Stimulated activated CD4-positive, alpha-beta T cell treated with anti-CD3 and anti-CD28 coated beads, Interleukin-15, amount 100 ng/mL, for 1 hour (primary cell): ENCODE results near the gene SPACA1.

Source experiments
- DNase-seq, 2 donors: peaks; one replicate each; pipeline ENCODE4 v3.0.0-alpha.2; 2020; ENCODE audit warnings: low read depth in 1 of 2, low spot score in 1 of 2

The SPACA1 gene

GRCh38 chr6:88089708-88090107 is 42.1 kb downstream of the SPACA1 start:
- no peak for DNase-seq

GRCh38 chr6:88105741-88106340 is 58.2 kb downstream of the SPACA1 start:
- DNase-seq = no peak

GRCh38 chr6:88107241-88107640 is 59.6 kb downstream of the SPACA1 start:
- no peak for DNase-seq

GRCh38 chr6:88111991-88112390 is 64.3 kb downstream of the SPACA1 start:
- DNase-seq = no peak

- DNase-seq = no peak
These were observed 67.2 kb downstream of the SPACA1 start for GRCh38 chr6:88114838-88115237.

- DNase-seq = no peak
These were observed 67.7 kb downstream of the SPACA1 start for GRCh38 chr6:88115307-88115706.

GRCh38 chr6:88116276-88116675 is 68.6 kb downstream of the SPACA1 start:
- no peak for DNase-seq
